Frontal cortex (tissue), 4 donors: ENCODE measurements around the gene EGR2. TPM values are rescaled to one million over a fixed set of nuclear protein-coding genes. Genes with fewer than 3 reads are reported as not detected.

ENCODE experiments used
- DNase-seq, 2 donors: peaks; one replicate each; pipeline ENCODE4 v3.0.0; 2012; ENCODE audit warnings: low spot score in 2 of 2
- FAIRE-seq: peaks from 2 replicates; lab custom pipeline; 2012; peaks lifted over from hg19 to GRCh38; lab: Jason Lieb, UNC
- total RNA-seq: library from RNA; depleted of rRNA; stranded (reverse); fragments of >200 nt; gene quantifications from one replicate; pipeline ENCODE4 v1.2.3, GENCODE V29; 2014
- donor health status: control.
- donor health status: control.
- donor health status: control.

EGR2 gene
- total RNA-seq, 1 donor from 2014 or later: 1.6 TPM

DNA sequence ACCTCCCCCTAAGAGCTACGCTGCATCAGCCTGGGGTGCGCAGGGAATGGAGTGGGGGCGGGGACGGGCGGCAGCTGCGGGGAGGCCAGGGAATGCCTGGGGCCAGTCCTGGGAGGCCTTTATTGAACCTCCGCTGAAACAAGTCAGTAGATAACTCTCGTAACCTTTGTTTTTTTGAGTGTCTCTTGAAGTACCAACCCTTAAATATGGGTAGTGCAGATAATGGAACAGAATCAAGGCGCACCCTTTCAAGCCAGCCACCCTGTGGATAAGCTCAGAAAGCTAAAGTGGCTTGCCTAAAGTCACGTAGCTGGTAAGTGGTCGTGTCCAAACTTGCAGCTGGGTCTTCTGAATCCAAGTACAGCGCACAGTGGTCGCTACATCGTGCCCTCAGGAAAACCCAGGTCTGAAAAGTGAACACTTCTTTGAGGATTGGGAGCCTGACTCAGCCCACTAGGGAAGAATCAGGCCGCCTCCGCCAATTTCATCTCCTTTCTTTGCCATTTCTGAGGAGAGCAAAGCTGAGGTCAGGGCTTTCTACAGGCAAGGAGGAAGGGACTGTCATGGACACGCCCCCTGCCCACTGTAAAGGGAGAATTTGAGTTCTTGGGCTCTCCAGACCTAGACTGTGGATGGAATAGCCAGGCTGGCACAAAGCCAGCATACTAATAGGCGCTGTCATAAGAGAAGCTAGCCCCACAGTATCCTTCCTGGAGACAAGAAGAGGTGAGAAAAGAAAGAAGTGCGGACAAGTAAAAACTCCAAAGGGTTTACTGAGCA, 3.2 kb upstream of the EGR2 start:
- DNase-seq (peak in 1 of 2 donors; percentile 9), FAIRE-seq (no peak)

DNA sequence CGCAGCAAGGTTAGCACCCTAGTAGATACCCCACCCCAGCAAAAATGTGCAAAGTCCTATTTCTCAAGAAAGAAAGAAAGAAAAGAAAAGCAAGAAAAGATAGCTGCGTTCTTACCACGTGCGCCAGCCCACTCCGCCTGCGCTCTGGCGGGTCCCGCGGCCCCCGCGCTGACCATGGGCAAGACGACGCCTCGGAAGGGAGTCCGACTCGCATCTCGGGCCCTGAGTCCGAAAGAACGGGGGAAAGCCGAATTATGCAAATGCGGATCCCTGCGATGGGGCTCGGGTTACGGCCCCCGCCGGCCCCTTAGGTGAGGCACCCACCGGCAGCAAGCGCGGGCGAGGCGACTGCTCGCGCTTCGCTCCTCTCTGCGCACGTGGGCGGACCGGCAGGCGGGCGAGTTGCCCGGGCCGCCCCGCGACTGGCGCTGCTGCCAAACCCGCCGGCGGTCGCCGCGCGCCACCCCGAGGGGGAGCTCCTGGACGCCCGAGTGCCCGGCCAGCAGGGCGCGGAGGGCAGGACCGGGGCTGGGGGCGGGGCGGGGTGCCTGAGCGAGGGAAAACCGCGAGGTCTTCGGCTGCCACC, 2.4 kb upstream of the EGR2 start:
- FAIRE-seq: no peak
- DNase-seq: peak; percentile 60 to 65

DNA sequence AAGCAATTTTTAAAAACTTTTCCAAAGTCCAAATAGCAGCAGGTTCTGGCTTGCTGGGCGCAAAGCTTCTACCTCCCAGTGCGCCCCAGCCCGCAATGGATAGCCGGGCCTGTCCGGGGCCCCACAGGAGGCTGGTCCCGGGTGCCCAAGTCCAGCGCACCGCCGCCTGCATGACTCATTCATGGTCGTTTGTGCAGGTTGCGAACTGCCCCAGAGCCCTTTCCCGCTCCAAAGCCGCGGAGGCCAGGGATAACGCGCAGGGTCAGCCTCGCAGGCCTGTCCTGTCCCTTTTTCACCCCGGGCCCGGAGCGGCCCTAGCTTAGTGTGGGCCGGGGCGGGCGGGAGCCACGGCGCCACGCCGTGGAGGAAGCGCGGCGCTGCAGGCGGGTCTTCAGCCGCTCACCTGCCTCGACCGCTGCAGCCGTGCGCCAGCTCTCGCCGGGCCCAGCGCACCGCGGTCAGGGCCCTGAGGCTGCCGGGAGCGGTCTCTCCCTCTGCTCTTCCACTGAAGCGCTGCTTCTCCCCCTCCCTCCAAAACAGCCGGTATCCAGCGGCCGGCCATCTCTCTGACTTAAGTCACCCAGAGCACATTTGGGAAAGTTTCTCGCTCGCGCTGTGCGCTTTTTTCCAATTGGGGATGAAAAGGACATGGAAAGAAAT, 1.7 kb upstream of the EGR2 start:
- FAIRE-seq: no peak
- DNase-seq: peak; percentile 79 to 86

DNA sequence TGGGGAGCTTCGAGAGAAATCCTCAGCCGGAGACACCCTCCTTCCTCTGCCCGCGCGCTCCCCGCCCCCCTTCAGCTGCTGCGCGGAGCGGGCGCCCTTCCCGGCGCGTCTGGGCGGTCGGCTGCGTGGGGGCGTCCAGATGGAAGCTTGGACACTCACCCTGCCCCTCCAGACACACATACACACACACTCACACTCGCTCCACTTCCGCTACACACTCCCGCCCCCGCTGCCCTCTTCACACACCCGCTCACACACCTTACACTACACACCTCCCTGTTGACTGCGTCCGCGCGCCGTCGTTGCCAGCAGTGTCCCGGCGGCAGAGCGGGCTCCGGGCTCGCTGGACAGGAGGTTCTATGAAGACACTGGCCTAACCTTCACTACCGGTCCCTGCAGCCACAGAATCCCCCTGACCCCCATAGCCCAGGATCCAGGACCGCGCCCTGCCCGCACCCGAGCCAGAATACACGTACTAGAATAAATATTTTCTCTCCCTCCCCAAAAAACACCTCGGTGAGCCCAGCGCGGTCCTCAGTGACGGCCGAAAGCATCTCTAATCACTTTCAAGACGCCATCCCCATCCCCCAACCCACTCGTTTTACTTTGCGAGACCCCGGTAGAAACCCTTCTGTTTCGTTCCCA, 1.1 kb upstream of the EGR2 start:
- FAIRE-seq: no peak
- peak; percentile 71 to 77 for DNase-seq

GRCh38 chr10:62816076-62816330, 163 bp downstream of the EGR2 start:
- DNase-seq: no peak
- no peak for FAIRE-seq

DNA sequence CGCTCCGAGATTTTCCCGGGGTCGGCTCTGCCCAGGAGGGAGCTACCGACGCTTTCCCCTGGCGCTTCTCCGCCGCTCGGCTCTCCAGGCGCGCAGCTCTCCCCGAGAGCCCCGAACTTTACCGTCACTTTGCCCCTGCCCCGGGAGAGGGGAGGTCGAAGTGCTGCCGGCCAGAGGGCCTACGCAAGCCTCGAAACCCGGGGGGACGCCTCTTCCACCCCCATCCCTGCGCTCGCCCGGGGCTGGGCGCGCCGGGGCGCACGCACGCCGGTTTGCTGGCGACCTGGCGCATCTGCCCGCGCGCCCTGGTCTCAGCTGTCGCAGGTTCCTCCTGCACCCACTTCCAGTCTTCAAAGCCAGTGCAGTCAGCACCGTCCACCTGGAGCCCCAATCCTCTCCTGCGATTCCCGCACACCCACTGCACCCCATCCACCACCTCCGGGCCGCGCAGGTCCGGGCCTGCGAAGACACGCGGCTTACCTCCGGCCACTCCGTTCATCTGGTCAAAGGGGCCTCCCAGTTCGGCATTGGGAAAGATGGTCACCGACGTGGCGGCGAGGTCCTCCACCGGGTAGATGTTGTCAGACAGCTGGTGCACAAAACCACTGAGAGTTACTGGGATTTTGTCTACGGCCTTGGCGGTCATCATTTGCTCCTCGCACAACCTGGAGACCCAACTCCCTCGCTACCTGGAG, 638 bp downstream of the EGR2 start:
- peak in 1 of 2 donors; percentile 39 for DNase-seq
- FAIRE-seq: no peak

DNA sequence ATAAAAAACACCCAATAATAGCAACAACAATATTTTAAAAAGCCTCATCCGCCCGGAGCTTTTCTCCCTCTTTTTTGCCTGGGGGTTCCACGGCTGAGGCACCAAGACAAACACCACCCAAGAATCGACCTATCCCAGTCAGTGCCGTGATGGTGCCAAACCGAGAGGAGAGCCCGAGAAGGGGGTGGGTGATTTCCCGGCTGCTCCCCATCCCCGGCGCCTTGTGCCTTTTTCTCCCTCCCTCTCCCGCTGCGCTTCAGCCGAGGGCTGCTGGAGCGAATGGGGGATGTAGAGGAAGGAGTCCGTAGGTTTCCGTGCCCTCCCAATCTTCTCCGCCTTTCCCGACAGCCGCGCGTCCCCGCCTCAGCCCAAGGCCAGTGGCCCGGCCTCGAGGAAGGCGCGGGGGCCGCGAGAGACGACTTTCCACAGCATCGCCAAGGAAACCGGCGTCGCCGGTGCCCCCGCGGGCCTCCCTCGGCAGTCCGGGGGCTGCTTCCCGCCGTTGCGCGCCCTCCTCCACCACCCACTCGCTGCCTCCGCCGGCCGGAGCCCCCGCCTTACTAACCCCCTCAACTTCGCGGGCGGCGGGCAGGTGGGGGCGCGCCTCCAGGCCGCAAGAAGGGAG, 1.3 kb downstream of the EGR2 start:
- peak in 1 of 2 donors; percentile 30 for DNase-seq

DNA sequence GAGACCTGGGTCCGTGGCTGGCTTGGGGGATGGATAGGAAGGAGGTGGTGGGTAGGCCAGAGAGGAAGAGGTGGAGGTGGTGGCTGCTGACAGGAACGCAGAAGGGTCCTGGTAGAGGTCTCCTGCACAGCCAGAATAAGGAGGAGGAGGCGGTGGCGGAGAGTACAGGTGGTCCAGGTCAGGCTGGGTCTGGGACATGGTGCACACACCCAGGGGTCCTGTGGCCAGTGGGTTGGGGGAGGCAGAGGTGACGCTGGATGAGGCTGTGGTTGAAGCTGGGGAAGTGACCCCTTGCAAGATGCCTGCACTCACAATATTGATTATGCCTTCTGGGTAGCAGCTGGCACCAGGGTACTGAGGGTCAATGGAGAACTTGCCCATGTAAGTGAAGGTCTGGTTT, 2.2 kb downstream of the EGR2 start:
- DNase-seq (peak in 1 of 2 donors; percentile 18), FAIRE-seq (no peak)

More for the DNA sequence above, 1.3 kb downstream of the EGR2 start:
- FAIRE-seq: no peak

- no peak for DNase-seq
- no peak for FAIRE-seq
Measured at GRCh38 chr10:62813453-62813852, 2.7 kb downstream of the EGR2 start.

- FAIRE-seq (no peak), DNase-seq (peak in 1 of 2 donors; percentile 6)
Measured at GRCh38 chr10:62812672-62813439, 3.3 kb downstream of the EGR2 start.

- peak in 1 of 2 donors; percentile 10 for DNase-seq
- no peak for FAIRE-seq
Measured at GRCh38 chr10:62811159-62811875, 4.8 kb downstream of the EGR2 start.

DNA sequence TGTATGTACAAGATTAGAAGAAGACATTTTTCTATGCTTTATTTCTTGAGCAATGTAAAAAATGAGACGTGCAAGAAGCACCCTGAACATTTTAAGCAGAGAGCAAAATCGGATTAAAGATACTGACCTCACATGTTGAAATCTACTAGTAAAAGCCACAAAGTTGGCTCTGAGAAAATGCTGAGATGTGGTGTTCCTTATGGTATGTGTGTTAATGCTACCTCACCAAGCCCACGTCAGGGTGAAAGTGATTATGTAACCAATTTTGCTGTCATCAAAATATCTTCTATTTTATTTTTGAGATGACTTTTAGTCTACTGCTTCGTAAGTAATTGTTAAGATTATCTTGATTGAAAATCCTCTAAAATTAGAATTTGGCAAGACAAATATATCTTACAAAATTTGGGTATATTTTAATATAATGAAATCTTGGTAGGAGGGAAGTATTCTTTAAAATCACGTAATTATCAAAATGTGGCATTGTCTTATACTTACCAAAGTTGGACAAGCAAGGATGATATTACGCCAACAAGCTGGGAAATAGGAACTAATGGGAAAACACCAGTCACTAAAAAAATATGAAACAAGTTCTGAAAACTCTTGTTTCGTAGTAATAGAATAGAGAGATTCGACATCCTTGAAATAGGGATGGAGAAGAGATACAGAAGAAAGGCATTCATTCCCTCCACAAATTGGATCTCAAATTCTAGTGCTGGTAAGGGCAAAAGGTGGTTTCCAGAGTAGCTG, 5.8 kb downstream of the EGR2 start:
- FAIRE-seq (no peak), DNase-seq (peak in 1 of 2 donors; percentile 5)

GRCh38 chr10:62806251-62806650, 9.9 kb downstream of the EGR2 start:
- FAIRE-seq (no peak), DNase-seq (peak in 1 of 2 donors; percentile 19)

- DNase-seq (peak in 1 of 2 donors; percentile 25), FAIRE-seq (no peak)
Measured at GRCh38 chr10:62805231-62806099, 10.7 kb downstream of the EGR2 start.

- peak; percentile 85 to 93 for DNase-seq
- FAIRE-seq: no peak
Measured at GRCh38 chr10:62804356-62805230, 11.6 kb downstream of the EGR2 start, which contains the start of gene ADO. Gene ADO, plus strand, starts transcription at chr10:62804720. Its CDS starts 340 bp downstream, at chr10:62805060.
